HTR-8/SVneo (cell line): ENCODE data around the gene USB1.

Experiments used
- DNase-seq: peaks from one replicate; pipeline ENCODE4 v3.0.0; 2011; ENCODE audit warnings: low spot score, mixed read lengths; ENCODE audit not compliant: insufficient read length
- FAIRE-seq: peaks from 2 replicates; lab custom pipeline; 2011; peaks lifted over from hg19 to GRCh38; lab: Jason Lieb, UNC

The USB1 gene

GRCh38 chr16:58012481-58012880, 11.3 kb downstream of the USB1 start:
- no peak for DNase-seq
- peak; percentile 71 for FAIRE-seq

GRCh38 chr16:58013201-58013956, 12.2 kb downstream of the USB1 start:
- DNase-seq, result no peak
- FAIRE-seq, result peak; percentile 9

GRCh38 chr16:58016840-58017446, 15.7 kb downstream of the USB1 start:
- DNase-seq (no peak), FAIRE-seq (no peak)

GRCh38 chr16:58018803-58019202, 17.6 kb downstream of the USB1 start:
- peak; percentile 13 for FAIRE-seq

GRCh38 chr16:58019866-58020538, 18.8 kb downstream of the USB1 start:
- no peak for DNase-seq
- FAIRE-seq, result no peak

More at GRCh38 chr16:58018803-58019202, 17.6 kb downstream of the USB1 start:
- no peak for DNase-seq

GRCh38 chr16:58020628-58021521, 19.7 kb downstream of the USB1 start:
- DNase-seq, result peak; percentile 67
- peak; percentile 90 for FAIRE-seq

GRCh38 chr16:58021661-58022551, 20.7 kb downstream of the USB1 start:
- no peak for DNase-seq
- FAIRE-seq, result peak; percentile 79

- no peak for DNase-seq
- peak; percentile 23 for FAIRE-seq
These were observed 21.6 kb downstream of the USB1 start for GRCh38 chr16:58022601-58023371.

- DNase-seq, result no peak
- FAIRE-seq, result peak; percentile 48
These were observed 23.5 kb downstream of the USB1 start for GRCh38 chr16:58024486-58025350.

- peak; percentile 79 for FAIRE-seq
- DNase-seq, result peak; percentile 67
These were observed 24.3 kb downstream of the USB1 start, which contains the start of gene MMP15 for GRCh38 chr16:58025351-58026138. Gene MMP15 (plus strand): TSS chr16:58025754. CDS start chr16:58026351, 597 bp downstream.

GRCh38 chr16:58026139-58026704, 25.0 kb downstream of the USB1 start:
- peak; percentile 41 for DNase-seq
- FAIRE-seq, result peak; percentile 82

- DNase-seq, result no peak
- FAIRE-seq, result no peak
These were observed 25.5 kb downstream of the USB1 start for GRCh38 chr16:58026705-58027160.

- DNase-seq (peak; percentile 72), FAIRE-seq (no peak)
These were observed 26.1 kb downstream of the USB1 start for GRCh38 chr16:58027161-58027915.

- no peak for DNase-seq
- peak; percentile 66 for FAIRE-seq
These were observed 26.8 kb downstream of the USB1 start for GRCh38 chr16:58027916-58028455.

- FAIRE-seq (peak; percentile 31), DNase-seq (no peak)
These were observed 27.4 kb downstream of the USB1 start for GRCh38 chr16:58028541-58029070.
